Thyroid gland (tissue), 4 donors: ENCODE measurements around the gene ACTG2.

Experiments
- POLR2A ChIP-seq, 2 donors: fragments of 450-650 bp; IDR thresholded peaks; one replicate each; pipeline ENCODE4 v1.6.1; 2017; ENCODE audit warnings: antibody characterized with exemption in 2 of 2, mild to moderate bottlenecking in 2 of 2, moderate library complexity in 1 of 2
- TF ChIP-seq, protein P1 (sequence below), 6 experiments: fragments of 200-600 bp in 3 of 6; fragments of 450-650 bp in 3 of 6; sonication (generic) in 3 of 6; IDR thresholded peaks; one replicate each; pipeline ENCODE4 v1.5.1; 2016 to 2019; ENCODE audit warnings: antibody characterized with exemption in 6 of 6, mild to moderate bottlenecking in 2 of 6, inconsistent platforms in 1 of 6, moderate library complexity in 1 of 6

DNA sequence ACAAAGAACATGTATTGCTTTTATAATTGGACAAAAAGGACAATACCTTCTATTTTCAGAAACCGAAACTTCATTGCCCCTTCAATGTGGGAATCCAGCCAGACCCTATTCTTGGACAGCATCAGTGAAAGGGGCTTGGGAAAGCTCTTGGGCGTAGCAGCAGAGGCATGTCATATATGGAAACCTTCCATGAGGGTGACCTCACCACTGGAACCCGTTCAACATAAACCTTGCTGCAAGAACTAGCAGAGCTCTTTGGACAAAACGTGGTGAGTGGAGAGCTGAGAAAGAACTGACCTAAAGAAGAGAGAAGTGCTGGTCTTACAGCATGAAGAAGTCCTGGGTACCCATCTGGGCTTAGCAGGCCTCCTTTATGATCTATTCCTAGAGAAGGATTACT, 22.7 kb upstream of the ACTG2 start:
- TF ChIP-seq, protein P1, sequence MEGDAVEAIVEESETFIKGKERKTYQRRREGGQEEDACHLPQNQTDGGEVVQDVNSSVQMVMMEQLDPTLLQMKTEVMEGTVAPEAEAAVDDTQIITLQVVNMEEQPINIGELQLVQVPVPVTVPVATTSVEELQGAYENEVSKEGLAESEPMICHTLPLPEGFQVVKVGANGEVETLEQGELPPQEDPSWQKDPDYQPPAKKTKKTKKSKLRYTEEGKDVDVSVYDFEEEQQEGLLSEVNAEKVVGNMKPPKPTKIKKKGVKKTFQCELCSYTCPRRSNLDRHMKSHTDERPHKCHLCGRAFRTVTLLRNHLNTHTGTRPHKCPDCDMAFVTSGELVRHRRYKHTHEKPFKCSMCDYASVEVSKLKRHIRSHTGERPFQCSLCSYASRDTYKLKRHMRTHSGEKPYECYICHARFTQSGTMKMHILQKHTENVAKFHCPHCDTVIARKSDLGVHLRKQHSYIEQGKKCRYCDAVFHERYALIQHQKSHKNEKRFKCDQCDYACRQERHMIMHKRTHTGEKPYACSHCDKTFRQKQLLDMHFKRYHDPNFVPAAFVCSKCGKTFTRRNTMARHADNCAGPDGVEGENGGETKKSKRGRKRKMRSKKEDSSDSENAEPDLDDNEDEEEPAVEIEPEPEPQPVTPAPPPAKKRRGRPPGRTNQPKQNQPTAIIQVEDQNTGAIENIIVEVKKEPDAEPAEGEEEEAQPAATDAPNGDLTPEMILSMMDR (IDR thresholded peaks at IDR 0.05), result no peak
- TF ChIP-seq POLR2A (IDR thresholded peaks at IDR 0.05), result no peak
